Urinary bladder (tissue), 4 donors: ENCODE data around the gene TBX2. TPM values are rescaled to one million over a fixed set of nuclear protein-coding genes. Genes with fewer than 3 reads are reported as not detected.
"Not testable (repeated sequence)": the region's sequence is repeated elsewhere in the genome, so short reads cannot be mapped to it uniquely, and the experiment has no call there.

Experiments used
- DNase-seq: peaks from one replicate; pipeline ENCODE4 v3.0.0-alpha.2; 2015; ENCODE audit errors: extremely low spot score
- H3K27ac ChIP-seq: one replicate; pipeline ENCODE4 v1.5.1; 2013; ENCODE audit warnings: low read depth, mild to moderate bottlenecking, moderate library complexity
- H3K36me3 ChIP-seq: one replicate; pipeline ENCODE4 v1.6.1; 2013; ENCODE audit warnings: mild to moderate bottlenecking, moderate library complexity; ENCODE audit not compliant: insufficient read depth
- H3K4me1 ChIP-seq: one replicate; pipeline ENCODE4 v1.6.1; 2013; ENCODE audit warnings: mild to moderate bottlenecking, moderate library complexity; ENCODE audit not compliant: insufficient read depth
- H3K4me3 ChIP-seq: one replicate; pipeline ENCODE4 v1.5.1; 2013; ENCODE audit warnings: low read depth, low read length
- WGBS: extraction: QIAGEN DNeasy Blood & Tissue Kit; methylation state at CpG from one replicate; pipeline ENCODE4 v1.1.7; 2013; 5-methylcytosine and 5-hydroxymethylcytosine counted together
- polyA plus RNA-seq: library from polyadenylated mRNA; stranded (reverse); fragments of 200-250 nt; gene quantifications from one replicate; pipeline ENCODE4 v1.2.3, GENCODE V29; 2013
- total RNA-seq: library from RNA; depleted of rRNA; stranded (reverse); fragments of >200 nt; gene quantifications from one replicate; pipeline ENCODE4 v1.2.3, GENCODE V29; 2014
- donor health status: healthy with polysubstance abuse.
- donor health status: healthy.

TBX2 gene
- total and polyA plus RNA-seq, 2 donors = 26.4 to 56.3 TPM

- Histone ChIP-seq H3K36me3 (no peaks in the 10 kb centered on the region), H3K4me3 (no peak overlapping the region), H3K4me1 (no peaks in the 10 kb centered on the region), H3K27ac (no peak overlapping the region)
- 56% methylated on average over 2 of the region's 2 CpGs for WGBS
- no peak for DNase-seq
Observed at GRCh38 chr17:61422869-61423268, 23.2 kb downstream of the TBX2 start.

- H3K4me1 ChIP-seq = no peaks in the 10 kb centered on the region
- H3K4me3 ChIP-seq = no peak overlapping the region
- WGBS = 88% methylated on average over 10 of the region's 10 CpGs
- H3K36me3 ChIP-seq = no peaks in the 10 kb centered on the region
- no peak overlapping the region for H3K27ac ChIP-seq
- DNase-seq = no peak
Observed at GRCh38 chr17:61423967-61424649, 24.5 kb downstream of the TBX2 start.

- no peak for DNase-seq
Observed at GRCh38 chr17:61425682-61426481, 26.2 kb downstream of the TBX2 start.

GRCh38 chr17:61426482-61427304, 27.1 kb downstream of the TBX2 start:
- Histone ChIP-seq H3K27ac (no peak overlapping the region), H3K36me3 (no peaks in the 10 kb centered on the region), H3K4me1 (no peaks in the 10 kb centered on the region), H3K4me3 (no peak overlapping the region)
- no peak for DNase-seq
- 86% methylated on average over 10 of the region's 10 CpGs for WGBS

More at GRCh38 chr17:61425682-61426481, 26.2 kb downstream of the TBX2 start:
- no peaks in the 10 kb centered on the region for H3K4me1 ChIP-seq
- no peak overlapping the region for H3K27ac ChIP-seq
- WGBS = 64% methylated on average over 11 of the region's 11 CpGs
- H3K36me3 ChIP-seq = no peaks in the 10 kb centered on the region
- no peak overlapping the region for H3K4me3 ChIP-seq

- no peaks in the 10 kb centered on the region for H3K4me1 ChIP-seq
- no peak for DNase-seq
- H3K27ac ChIP-seq = no peak overlapping the region
- H3K36me3 ChIP-seq = no peaks in the 10 kb centered on the region
- H3K4me3 ChIP-seq = no peak overlapping the region
Observed at GRCh38 chr17:61427567-61427966, 27.9 kb downstream of the TBX2 start.

GRCh38 chr17:61429274-61429673, 29.6 kb downstream of the TBX2 start:
- Histone ChIP-seq H3K36me3 (no peaks in the 10 kb centered on the region), H3K27ac (no peak overlapping the region), H3K4me3 (no peak overlapping the region), H3K4me1 (no peaks in the 10 kb centered on the region)
- 53% methylated on average over 1 of the region's 1 CpG for WGBS
- no peak for DNase-seq

GRCh38 chr17:61429831-61430230, 30.2 kb downstream of the TBX2 start:
- H3K4me3 ChIP-seq, DNase-seq, H3K27ac ChIP-seq, H3K4me1 ChIP-seq, H3K36me3 ChIP-seq: not testable (repeated sequence)
- WGBS = 96% methylated on average over 6 of the region's 6 CpGs

- Histone ChIP-seq H3K27ac (no peak overlapping the region), H3K4me3 (no peak overlapping the region), H3K36me3 (no peaks in the 10 kb centered on the region), H3K4me1 (no peaks in the 10 kb centered on the region)
- WGBS = 81% methylated on average over 4 of the region's 4 CpGs
- no peak for DNase-seq
Observed at GRCh38 chr17:61431594-61432311, 32.1 kb downstream of the TBX2 start.

GRCh38 chr17:61436273-61436672, 36.6 kb downstream of the TBX2 start:
- Histone ChIP-seq H3K4me1 (no peaks in the 10 kb centered on the region), H3K36me3 (no peaks in the 10 kb centered on the region), H3K4me3 (no peak overlapping the region), H3K27ac (no peak overlapping the region)
- no peak for DNase-seq

GRCh38 chr17:61436995-61437704, 37.5 kb downstream of the TBX2 start:
- Histone ChIP-seq H3K36me3 (no peaks in the 10 kb centered on the region), H3K4me1 (no peaks in the 10 kb centered on the region), H3K4me3 (no peak overlapping the region)

GRCh38 chr17:61440697-61441096, 41.1 kb downstream of the TBX2 start:
- Histone ChIP-seq H3K27ac (no peak overlapping the region), H3K4me3 (no peak overlapping the region), H3K36me3 (no peaks in the 10 kb centered on the region), H3K4me1 (no peaks in the 10 kb centered on the region)
- DNase-seq = no peak

More at GRCh38 chr17:61436995-61437704, 37.5 kb downstream of the TBX2 start:
- DNase-seq = no peak
- no peak overlapping the region for H3K27ac ChIP-seq

GRCh38 chr17:61441507-61441906, 41.9 kb downstream of the TBX2 start:
- H3K4me1 ChIP-seq, H3K4me3 ChIP-seq, H3K27ac ChIP-seq, H3K36me3 ChIP-seq, DNase-seq: not testable (repeated sequence)
- WGBS = 96% methylated on average over 6 of the region's 6 CpGs
